Mesendoderm (in vitro differentiated cells): ENCODE results near the gene HARS2.
"Not testable (repeated sequence)": the region's sequence is repeated elsewhere in the genome, so short reads cannot be mapped to it uniquely, and the experiment has no call there.

Source experiments
- DNase-seq: peaks from one replicate; pipeline ENCODE4 v3.0.0; 2013
- H2AK5ac ChIP-seq: 2 replicates; pipeline ENCODE4 v1.6.1; 2013; ENCODE audit warnings: low read length, inconsistent platforms
- H2BK120ac ChIP-seq: 2 replicates; pipeline ENCODE4 v1.6.1; 2013; ENCODE audit warnings: low read depth, mild to moderate bottlenecking, low read length, moderate library complexity, mixed read lengths
- H2BK15ac ChIP-seq: replicated peaks from 2 replicates; pipeline ENCODE4 v1.6.1; 2013; ENCODE audit warnings: low read depth, mild to moderate bottlenecking, moderate library complexity
- H2BK5ac ChIP-seq: 2 replicates; pipeline ENCODE4 v1.6.1; 2013; ENCODE audit warnings: low read length, inconsistent platforms
- H3K18ac ChIP-seq: 2 replicates; pipeline ENCODE4 v1.6.1; 2013; ENCODE audit warnings: mild to moderate bottlenecking, low read length, mixed read lengths
- H3K23ac ChIP-seq: one replicate; pipeline ENCODE4 v1.6.1; 2013; ENCODE audit warnings: low read length
- H3K27ac ChIP-seq: 2 replicates; pipeline ENCODE4 v1.5.1; 2013; ENCODE audit warnings: low read depth, mild to moderate bottlenecking, inconsistent platforms, low read length, moderate library complexity
- H3K27me3 ChIP-seq: 2 replicates; pipeline ENCODE4 v1.6.1; 2013; ENCODE audit warnings: low read length, control low read depth, mild to moderate bottlenecking, inconsistent platforms; ENCODE audit not compliant: insufficient read depth, poor library complexity
- H3K36me3 ChIP-seq: 2 replicates; pipeline ENCODE4 v1.6.1; 2013; ENCODE audit warnings: low read length, inconsistent platforms; ENCODE audit not compliant: control insufficient read depth, insufficient read depth
- H3K4ac ChIP-seq: one replicate; pipeline ENCODE4 v1.6.1; 2013; ENCODE audit warnings: low read depth, mild to moderate bottlenecking, low read length, moderate library complexity
- H3K4me1 ChIP-seq: 2 replicates; pipeline ENCODE4 v1.6.1; 2013; ENCODE audit warnings: low read depth, low read length, inconsistent platforms; ENCODE audit not compliant: control insufficient read depth
- H3K4me2 ChIP-seq: 2 replicates; pipeline ENCODE4 v1.6.1; 2013; ENCODE audit warnings: low read length
- H3K4me3 ChIP-seq: 2 replicates; pipeline ENCODE4 v1.5.1; 2013; ENCODE audit warnings: mild to moderate bottlenecking, low read length
- H3K56ac ChIP-seq: one replicate; pipeline ENCODE4 v1.6.1; 2013; ENCODE audit warnings: low read length
- H3K79me1 ChIP-seq: 2 replicates; pipeline ENCODE4 v1.6.1; 2013; ENCODE audit warnings: low read length, inconsistent platforms
- H3K79me2 ChIP-seq: 2 replicates; pipeline ENCODE4 v1.6.1; 2013; ENCODE audit warnings: mild to moderate bottlenecking, low read length; ENCODE audit not compliant: control insufficient read depth, insufficient read depth
- H3K9ac ChIP-seq: 2 replicates; pipeline ENCODE4 v1.6.1; 2013; ENCODE audit warnings: low read length, inconsistent platforms
- H4K5ac ChIP-seq: one replicate; pipeline ENCODE4 v1.6.1; 2013; ENCODE audit warnings: low read length
- H4K8ac ChIP-seq: one replicate; pipeline ENCODE4 v1.6.1; 2013; ENCODE audit warnings: low read depth, mild to moderate bottlenecking, control low read depth, low read length, moderate library complexity
- WGBS: extraction: QIAGEN DNeasy Blood & Tissue Kit; methylation state at CpG from one replicate; pipeline ENCODE4 v1.1.7; 2013; ENCODE audit warnings: low lambda C conversion rate, missing lambda C conversion rate; ENCODE audit not compliant: insufficient coverage; ENCODE audit errors: extremely low coverage; 5-methylcytosine and 5-hydroxymethylcytosine counted together

HARS2 gene

GRCh38 chr5:140707812-140708211 lies 16.6 kb downstream of the HARS2 start:
- Histone ChIP-seq H4K8ac (no peak overlapping the region), H3K4me1 (no peaks in the 10 kb centered on the region), H3K27me3 (no peaks in the 10 kb centered on the region), H3K56ac (no peak overlapping the region), H2BK120ac (no peak overlapping the region), H3K27ac (no peak overlapping the region), H3K4me3 (no peak overlapping the region), H2BK5ac (no peak overlapping the region), H3K18ac (no peak overlapping the region), H3K79me2 (no peaks in the 10 kb centered on the region), H2AK5ac (no peak overlapping the region), H3K79me1 (no peaks in the 10 kb centered on the region), H3K9ac (no peak overlapping the region), H3K4ac (no peak overlapping the region), H2BK15ac (no peak overlapping the region), H3K4me2 (no peak overlapping the region), H3K23ac (no peak overlapping the region), H4K5ac (no peak overlapping the region), H3K36me3 (peaks cover 5% of the 10 kb centered on the region)
- no peak for DNase-seq
- no CpG with 5 or more reads among the region's 4 CpGs for WGBS

- H4K5ac ChIP-seq, H3K4me3 ChIP-seq, H3K4me1 ChIP-seq, H2BK5ac ChIP-seq, H3K9ac ChIP-seq, H2AK5ac ChIP-seq, DNase-seq, H2BK15ac ChIP-seq, H3K56ac ChIP-seq, H3K4me2 ChIP-seq, H3K27me3 ChIP-seq, H3K79me2 ChIP-seq, H3K79me1 ChIP-seq, H3K36me3 ChIP-seq, H3K4ac ChIP-seq, H3K27ac ChIP-seq, H2BK120ac ChIP-seq, H3K18ac ChIP-seq, H3K23ac ChIP-seq, H4K8ac ChIP-seq: not testable (repeated sequence)
- no CpG with 5 or more reads among the region's 9 CpGs for WGBS
Observed at GRCh38 chr5:140708787-140709186, 17.5 kb downstream of the HARS2 start.

GRCh38 chr5:140710899-140711552 lies 19.8 kb downstream of the HARS2 start:
- no peaks in the 10 kb centered on the region for H3K27me3 ChIP-seq
- H3K36me3 ChIP-seq = no peaks in the 10 kb centered on the region
- H3K27ac ChIP-seq = peak overlapping the region; percentile 51
- peak overlapping the region; percentile 38 for H3K4me3 ChIP-seq
- H3K56ac ChIP-seq = peak overlapping the region; percentile 73
- WGBS = no CpG with 5 or more reads among the region's 27 CpGs
- H3K9ac ChIP-seq = peak overlapping the region; percentile 60
- H3K4me1 ChIP-seq = no peaks in the 10 kb centered on the region
- no peak overlapping the region for H4K8ac ChIP-seq
- H3K79me2 ChIP-seq = no peaks in the 10 kb centered on the region
- H3K79me1 ChIP-seq = no peaks in the 10 kb centered on the region
- no peak overlapping the region for H2BK120ac ChIP-seq
- no peak overlapping the region for H4K5ac ChIP-seq
- H3K4ac ChIP-seq = no peak overlapping the region
- H2BK15ac ChIP-seq = no peak overlapping the region
- DNase-seq = peak; percentile 95
- no peak overlapping the region for H2AK5ac ChIP-seq
- no peak overlapping the region for H3K18ac ChIP-seq
- H3K4me2 ChIP-seq = peak overlapping the region; percentile 65
- H3K23ac ChIP-seq = no peak overlapping the region
- H2BK5ac ChIP-seq = no peak overlapping the region

- H3K4me2 ChIP-seq = no peak overlapping the region
- no peaks in the 10 kb centered on the region for H3K79me2 ChIP-seq
- H4K8ac ChIP-seq = no peak overlapping the region
- no peak overlapping the region for H2BK120ac ChIP-seq
- no peak overlapping the region for H3K23ac ChIP-seq
- no peak overlapping the region for H4K5ac ChIP-seq
- no peak overlapping the region for H3K4me3 ChIP-seq
- no peaks in the 10 kb centered on the region for H3K4me1 ChIP-seq
- no peak overlapping the region for H2AK5ac ChIP-seq
- no peak overlapping the region for H3K18ac ChIP-seq
- DNase-seq = no peak
- H3K79me1 ChIP-seq = no peaks in the 10 kb centered on the region
- no peak overlapping the region for H3K56ac ChIP-seq
- H3K36me3 ChIP-seq = no peaks in the 10 kb centered on the region
- no peak overlapping the region for H3K4ac ChIP-seq
- no peak overlapping the region for H3K9ac ChIP-seq
- H3K27me3 ChIP-seq = no peaks in the 10 kb centered on the region
- no peak overlapping the region for H2BK5ac ChIP-seq
- H3K27ac ChIP-seq = no peak overlapping the region
- no peak overlapping the region for H2BK15ac ChIP-seq
- no CpG with 5 or more reads among the region's 1 CpG for WGBS
Observed at GRCh38 chr5:140711794-140712193, 20.5 kb downstream of the HARS2 start.

- H2BK5ac ChIP-seq = no peak overlapping the region
- no peak overlapping the region for H4K5ac ChIP-seq
- no CpG with 5 or more reads among the region's 1 CpG for WGBS
- no peak overlapping the region for H3K18ac ChIP-seq
- no peak overlapping the region for H3K4me3 ChIP-seq
- no peak overlapping the region for H4K8ac ChIP-seq
- no peaks in the 10 kb centered on the region for H3K79me1 ChIP-seq
- no peaks in the 10 kb centered on the region for H3K4me1 ChIP-seq
- H3K27me3 ChIP-seq = no peaks in the 10 kb centered on the region
- no peak overlapping the region for H2BK15ac ChIP-seq
- H3K79me2 ChIP-seq = no peaks in the 10 kb centered on the region
- H3K23ac ChIP-seq = no peak overlapping the region
- H3K56ac ChIP-seq = no peak overlapping the region
- no peak for DNase-seq
- no peak overlapping the region for H3K27ac ChIP-seq
- no peak overlapping the region for H2AK5ac ChIP-seq
- no peak overlapping the region for H2BK120ac ChIP-seq
- no peak overlapping the region for H3K4me2 ChIP-seq
- H3K9ac ChIP-seq = no peak overlapping the region
- no peak overlapping the region for H3K4ac ChIP-seq
- H3K36me3 ChIP-seq = no peaks in the 10 kb centered on the region
Observed at GRCh38 chr5:140713562-140714094, 22.4 kb downstream of the HARS2 start.

- WGBS = no CpG with 5 or more reads among the region's 2 CpGs
- not testable (repeated sequence) for H3K56ac ChIP-seq, H4K5ac ChIP-seq
Observed at GRCh38 chr5:140716238-140716637, 25.0 kb downstream of the HARS2 start.

More at GRCh38 chr5:140716238-140716637, 25.0 kb downstream of the HARS2 start:
- not testable (repeated sequence) for H3K4me1 ChIP-seq, H3K36me3 ChIP-seq, H3K4me3 ChIP-seq, H3K27ac ChIP-seq, H2BK15ac ChIP-seq, H4K8ac ChIP-seq, H3K23ac ChIP-seq, H3K79me1 ChIP-seq, H3K4me2 ChIP-seq, DNase-seq, H3K4ac ChIP-seq, H3K27me3 ChIP-seq, H3K79me2 ChIP-seq, H2AK5ac ChIP-seq, H2BK120ac ChIP-seq, H2BK5ac ChIP-seq, H3K18ac ChIP-seq, H3K9ac ChIP-seq
